Mesothelial cell of epicardium (in vitro differentiated cells): ENCODE results near the gene PRKD3. TPM values are rescaled to one million over a fixed set of nuclear protein-coding genes. Genes with fewer than 3 reads are reported as not detected.

Source experiments
- DNase-seq, 2 experiments: peaks; one replicate each; pipeline ENCODE4 v3.0.0; 2021; ENCODE audit warnings: low spot score in 2 of 2; ENCODE audit not compliant: unreplicated experiment in 2 of 2
- H3K27ac Mint-ChIP-seq: 2 replicates; pipeline ENCODE4 v1.8.0; 2021; ENCODE audit warnings: mixed read lengths
- H3K27me3 Mint-ChIP-seq: 2 replicates; pipeline ENCODE4 v1.8.0; 2021; ENCODE audit warnings: low read depth, mixed read lengths
- H3K36me3 Mint-ChIP-seq: 2 replicates; pipeline ENCODE4 v1.8.0; 2021; ENCODE audit warnings: mixed read lengths
- H3K4me1 Mint-ChIP-seq: 2 replicates; pipeline ENCODE4 v1.8.0; 2021; ENCODE audit warnings: mixed read lengths
- H3K4me3 Mint-ChIP-seq: 2 replicates; pipeline ENCODE4 v1.8.0; 2021; ENCODE audit warnings: mild to moderate bottlenecking, moderate library complexity, mixed read lengths
- H3K9me3 Mint-ChIP-seq: 2 replicates; pipeline ENCODE4 v1.8.0; 2021; ENCODE audit warnings: mixed read lengths
- CTCF ChIP-seq: fragments of 200-600 bp; sonication (generic); IDR thresholded peaks from one replicate; pipeline ENCODE4 v1.5.0; 2021; ENCODE audit warnings: antibody characterized with exemption; ENCODE audit not compliant: unreplicated experiment
- total RNA-seq: library from RNA; stranded (reverse); gene quantifications from 3 replicates; pipeline ENCODE4 v1.2.1, GENCODE V29; 2021

The PRKD3 gene
- total RNA-seq, 1 donor from 2014 or later: 67.3 TPM

DNA sequence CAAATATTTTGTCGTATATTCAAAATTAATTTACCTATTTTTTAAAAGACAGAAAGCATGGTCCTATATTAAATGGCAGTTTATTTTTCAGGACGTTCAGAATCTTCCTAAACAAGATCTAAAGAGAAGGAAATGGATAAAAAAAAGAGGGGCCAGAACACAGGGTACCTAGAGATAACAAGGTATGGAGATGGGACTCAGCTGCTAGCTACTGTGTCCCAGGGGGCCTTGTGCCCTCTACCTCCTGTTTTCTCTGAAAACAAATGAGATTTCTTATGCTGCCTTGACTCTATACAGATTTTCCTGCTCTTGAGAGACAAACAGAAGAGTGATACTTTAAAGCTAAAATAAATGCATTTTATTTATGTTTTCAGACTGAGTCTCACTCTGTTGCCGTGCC, 9.3 kb downstream of the PRKD3 start:
- peaks cover 70% of the 10 kb centered on the region for H3K4me1 Mint-ChIP-seq
- H3K36me3 Mint-ChIP-seq: peaks cover 6% of the 10 kb centered on the region
- no peaks in the 10 kb centered on the region for H3K27me3 Mint-ChIP-seq
- no peaks in the 10 kb centered on the region for H3K9me3 Mint-ChIP-seq
- no peak for TF ChIP-seq CTCF
- no peak overlapping the region for H3K27ac Mint-ChIP-seq
- DNase-seq: no peak
- no peak overlapping the region for H3K4me3 Mint-ChIP-seq

DNA sequence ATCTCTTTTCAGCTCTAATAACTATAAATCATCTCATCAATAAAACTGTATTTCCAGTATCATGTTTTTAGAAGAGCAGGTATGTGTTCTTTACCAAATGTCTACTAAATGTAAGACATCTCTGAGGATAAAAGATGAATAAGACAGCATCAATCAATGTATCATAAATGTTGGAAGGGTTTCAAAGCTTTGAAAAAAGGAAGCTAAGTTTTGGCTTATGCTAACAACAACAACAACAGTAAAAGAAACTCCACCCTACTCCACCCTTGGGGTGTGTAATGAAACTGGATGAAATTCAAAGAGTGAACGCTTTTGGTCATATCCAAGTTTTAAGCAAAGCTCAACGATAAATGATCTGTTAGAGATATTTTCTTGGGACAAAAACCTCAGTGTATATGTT, 17.1 kb downstream of the PRKD3 start:
- peaks cover 23% of the 10 kb centered on the region for H3K4me1 Mint-ChIP-seq
- H3K27ac Mint-ChIP-seq: no peak overlapping the region
- no peak for TF ChIP-seq CTCF
- DNase-seq: no peak
- no peak overlapping the region for H3K4me3 Mint-ChIP-seq
- no peaks in the 10 kb centered on the region for H3K36me3 Mint-ChIP-seq
- no peaks in the 10 kb centered on the region for H3K9me3 Mint-ChIP-seq
- H3K27me3 Mint-ChIP-seq: no peaks in the 10 kb centered on the region

GRCh38 chr2:37306024-37306423, 18.6 kb downstream of the PRKD3 start:
- DNase-seq: no peak
- H3K9me3 Mint-ChIP-seq: no peaks in the 10 kb centered on the region
- no peak overlapping the region for H3K4me3 Mint-ChIP-seq
- no peaks in the 10 kb centered on the region for H3K36me3 Mint-ChIP-seq
- no peak for TF ChIP-seq CTCF
- peaks cover 24% of the 10 kb centered on the region for H3K4me1 Mint-ChIP-seq
- H3K27ac Mint-ChIP-seq: peak overlapping the region; percentile 59
- no peaks in the 10 kb centered on the region for H3K27me3 Mint-ChIP-seq

DNA sequence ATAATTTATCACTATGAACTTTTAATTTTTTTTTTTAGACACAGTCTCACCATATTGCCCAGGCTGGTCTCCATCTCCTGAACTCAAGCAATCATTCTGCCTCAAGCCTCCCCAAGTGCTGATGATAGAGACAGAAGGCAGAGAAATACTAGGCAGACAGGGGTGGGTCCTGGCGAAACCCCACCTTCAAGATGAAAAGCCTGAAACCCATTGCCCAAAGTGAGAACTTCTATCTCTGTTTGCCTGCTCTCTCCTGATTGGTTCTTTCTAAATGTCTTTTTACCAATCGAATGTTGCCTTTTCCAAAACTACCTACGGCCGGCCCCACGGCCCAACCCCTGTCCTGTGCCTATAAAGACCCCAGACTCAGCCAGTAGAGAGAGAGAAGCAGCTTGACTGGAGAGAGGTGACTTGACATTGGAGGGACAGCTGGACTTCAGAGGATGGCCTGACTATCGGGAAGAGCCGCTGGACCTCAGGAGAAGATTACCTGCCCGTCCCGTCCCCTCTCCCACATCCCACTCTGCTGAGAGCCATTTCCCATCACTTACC, 21.9 kb downstream of the PRKD3 start:
- Mint-ChIP-seq H3K9me3 (peaks cover 10% of the 10 kb centered on the region), H3K27me3 (no peaks in the 10 kb centered on the region), H3K36me3 (peaks cover 9% of the 10 kb centered on the region), H3K4me3 (no peak overlapping the region), H3K4me1 (peaks cover 13% of the 10 kb centered on the region), H3K27ac (peak overlapping the region; percentile 39)
- no peak for TF ChIP-seq CTCF
- DNase-seq: no peak

DNA sequence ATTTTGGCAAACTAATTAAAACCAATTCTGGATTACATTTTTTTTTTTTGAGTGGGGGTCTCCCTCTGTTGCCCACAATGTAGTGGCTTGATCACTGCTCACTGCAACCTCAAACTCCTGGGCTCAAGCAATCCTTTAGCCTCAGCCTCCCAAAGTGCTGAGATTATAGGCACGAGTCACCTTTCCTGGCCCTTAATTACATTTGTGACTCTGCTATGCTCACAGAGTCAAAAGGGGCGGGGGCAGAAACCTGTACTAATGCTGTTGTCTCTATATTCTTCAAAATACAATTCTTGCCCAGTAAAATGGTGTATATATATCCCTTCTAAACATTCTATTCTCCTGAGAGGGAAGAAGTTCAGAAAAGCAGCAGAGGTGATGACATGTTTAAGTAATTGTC, 23.2 kb downstream of the PRKD3 start:
- Mint-ChIP-seq H3K27me3 (no peaks in the 10 kb centered on the region), H3K4me3 (no peak overlapping the region), H3K4me1 (peaks cover 13% of the 10 kb centered on the region), H3K36me3 (peaks cover 9% of the 10 kb centered on the region), H3K9me3 (peaks cover 10% of the 10 kb centered on the region), H3K27ac (peak overlapping the region; percentile 1)
- no peak for DNase-seq
- no peak for TF ChIP-seq CTCF

- DNase-seq: no peak
- TF ChIP-seq CTCF: no peak
- H3K9me3 Mint-ChIP-seq: peaks cover 10% of the 10 kb centered on the region
- H3K4me1 Mint-ChIP-seq: peaks cover 14% of the 10 kb centered on the region
- no peak overlapping the region for H3K27ac Mint-ChIP-seq
- no peak overlapping the region for H3K4me3 Mint-ChIP-seq
- no peaks in the 10 kb centered on the region for H3K27me3 Mint-ChIP-seq
- peaks cover 9% of the 10 kb centered on the region for H3K36me3 Mint-ChIP-seq
Measured at GRCh38 chr2:37300578-37300977, 24.1 kb downstream of the PRKD3 start.
